Liver (tissue), 9 donors: ENCODE data around the gene COPS2. TPM values are rescaled to one million over a fixed set of nuclear protein-coding genes. Genes with fewer than 3 reads are reported as not detected.

Experiments
- DNase-seq: peaks from one replicate; pipeline ENCODE4 v3.0.0-alpha.2; 2017; ENCODE audit warnings: low spot score
- H3K27ac ChIP-seq, 2 donors: one replicate each; pipeline ENCODE4 v1.7.0; 2013; ENCODE audit warnings: inconsistent platforms in 2 of 2, low read length in 2 of 2, control low read depth in 1 of 2, low read depth in 1 of 2, mild to moderate bottlenecking in 1 of 2
- H3K27me3 ChIP-seq, 4 donors: one replicate each; pipeline versions ENCODE4 v1.6.1 to v1.7.0; 2013; ENCODE audit warnings: low read length in 3 of 4, inconsistent platforms in 1 of 4, mild to moderate bottlenecking in 1 of 4, moderate library complexity in 1 of 4; ENCODE audit not compliant: control insufficient read depth in 4 of 4, insufficient read depth in 4 of 4
- H3K36me3 ChIP-seq, 4 donors: one replicate each; pipeline versions ENCODE4 v1.6.1 to v1.7.0; 2013; ENCODE audit warnings: low read length in 3 of 4, mild to moderate bottlenecking in 3 of 4, low read depth in 1 of 4, moderate library complexity in 1 of 4; ENCODE audit not compliant: control insufficient read depth in 4 of 4, insufficient read depth in 3 of 4
- H3K4me1 ChIP-seq, 4 donors: one replicate each; pipeline versions ENCODE4 v1.6.1 to v1.7.0; 2013; ENCODE audit warnings: low read length in 3 of 4, mild to moderate bottlenecking in 3 of 4, moderate library complexity in 1 of 4; ENCODE audit not compliant: control insufficient read depth in 4 of 4, insufficient read depth in 4 of 4
- H3K4me3 ChIP-seq, 3 donors: one replicate each; pipeline versions ENCODE4 v1.6.1 to v1.7.0; 2013; ENCODE audit warnings: low read length in 3 of 3, control low read depth in 1 of 3, low read depth in 1 of 3, mild to moderate bottlenecking in 1 of 3
- H3K9ac ChIP-seq, 2 donors: one replicate each; pipeline ENCODE4 v1.7.0; 2013; ENCODE audit warnings: low read length in 2 of 2, mild to moderate bottlenecking in 2 of 2, moderate library complexity in 2 of 2, control low read depth in 1 of 2, low read depth in 1 of 2
- H3K9me3 ChIP-seq, 4 donors: one replicate each; pipeline versions ENCODE4 v1.6.1 to v1.7.0; 2013; ENCODE audit warnings: low read length in 3 of 4; ENCODE audit not compliant: control insufficient read depth in 4 of 4
- ATF3 ChIP-seq: IDR thresholded peaks from 2 replicates; pipeline ENCODE4 v1.6.1; 2016; ENCODE audit warnings: antibody characterized with exemption
- CTCF ChIP-seq: fragments of 150-350 bp; IDR thresholded peaks from 2 replicates; pipeline ENCODE4 v1.5.1; 2017; ENCODE audit warnings: improper control_type of control experiment, low read depth, low read length; ENCODE audit not compliant: missing input control
- EGR1 ChIP-seq, 2 donors: IDR thresholded peaks; 2 replicates each; pipeline ENCODE4 v1.6.1; 2016 to 2018; ENCODE audit warnings: antibody characterized with exemption in 2 of 2, low read depth in 2 of 2
- FOXA1 ChIP-seq: IDR thresholded peaks from 2 replicates; pipeline ENCODE4 v1.6.1; 2016; ENCODE audit warnings: antibody characterized with exemption
- FOXA2 ChIP-seq: IDR thresholded peaks from 2 replicates; pipeline ENCODE4 v1.6.1; 2016; ENCODE audit warnings: antibody characterized with exemption
- GABPA ChIP-seq, 2 donors: IDR thresholded peaks in 1 of 2; conservative IDR thresholded peaks in 1 of 2; 2 replicates each; pipeline ENCODE4 v1.6.1; 2016; ENCODE audit warnings: antibody characterized with exemption in 2 of 2, mild to moderate bottlenecking in 1 of 2, moderate library complexity in 1 of 2
- HNF4A ChIP-seq, 2 donors: conservative IDR thresholded peaks; 2 replicates each; pipeline ENCODE4 v1.6.1; 2016; ENCODE audit warnings: antibody characterized with exemption in 2 of 2, mild to moderate bottlenecking in 2 of 2
- HNF4G ChIP-seq: IDR thresholded peaks from 2 replicates; pipeline ENCODE4 v1.6.1; 2016; ENCODE audit warnings: antibody characterized with exemption
- JUND ChIP-seq, 2 donors: IDR thresholded peaks; 2 replicates each; pipeline ENCODE4 v1.6.1; 2016; ENCODE audit warnings: antibody characterized with exemption in 2 of 2
- MAX ChIP-seq: IDR thresholded peaks from 2 replicates; pipeline ENCODE4 v1.6.1; 2016; ENCODE audit warnings: antibody characterized with exemption
- NR2F2 ChIP-seq: IDR thresholded peaks from 2 replicates; pipeline ENCODE4 v1.6.1; 2016; ENCODE audit warnings: antibody characterized with exemption
- RAD21 ChIP-seq, 2 donors: IDR thresholded peaks; 2 replicates each; pipeline ENCODE4 v1.6.1; 2016; ENCODE audit warnings: antibody characterized with exemption in 2 of 2, mild to moderate bottlenecking in 2 of 2
- REST ChIP-seq: IDR thresholded peaks from 2 replicates; pipeline ENCODE4 v1.6.1; 2016; ENCODE audit warnings: antibody characterized with exemption, mild to moderate bottlenecking
- RXRA ChIP-seq, 2 donors: IDR thresholded peaks; 2 replicates each; pipeline ENCODE4 v1.6.1; 2017 to 2018; ENCODE audit warnings: antibody characterized with exemption in 2 of 2, mild to moderate bottlenecking in 1 of 2
- SP1 ChIP-seq: IDR thresholded peaks from 2 replicates; pipeline ENCODE4 v1.6.1; 2018; ENCODE audit warnings: antibody characterized with exemption, mild to moderate bottlenecking
- TAF1 ChIP-seq: conservative IDR thresholded peaks from 2 replicates; pipeline ENCODE4 v1.6.1; 2016; ENCODE audit warnings: antibody characterized with exemption, mild to moderate bottlenecking
- YY1 ChIP-seq: IDR thresholded peaks from 2 replicates; pipeline ENCODE4 v1.6.1; 2016; ENCODE audit warnings: antibody characterized with exemption, mild to moderate bottlenecking
- ZBTB33 ChIP-seq: IDR thresholded peaks from 2 replicates; pipeline ENCODE4 v1.6.1; 2016; ENCODE audit warnings: antibody characterized with exemption
- WGBS: extraction: QIAGEN DNeasy Blood & Tissue Kit; methylation state at CpG from one replicate; pipeline ENCODE4 v1.1.7; 2013; 5-methylcytosine and 5-hydroxymethylcytosine counted together
- polyA plus RNA-seq, 2 donors: library from polyadenylated mRNA; stranded (reverse) in 1 of 2; unstranded in 1 of 2; fragments of 200-250 nt in 1 of 2; fragments of >200 nt in 1 of 2; fragmentation: Nextera tagmentation in 1 of 2; extraction: Ambion mirVana in 1 of 2; gene quantifications; one replicate each; pipeline versions ENCODE4 v1.2.1 to v1.2.3, GENCODE V29; 2013 to 2015
- total RNA-seq, 2 donors: library from RNA; depleted of rRNA; stranded (reverse); fragments of >200 nt; gene quantifications; one replicate each; pipeline ENCODE4 v1.2.3, GENCODE V29; 2014
- donor health status: healthy.
- donor health status: healthy.
- donor health status: healthy.
- donor health status: healthy.
- donor health status: healthy.

Gene COPS2
- total and polyA plus RNA-seq, 4 donors: 14.0 to 36.0 (median 25.5) TPM

- no peak for DNase-seq
- TF ChIP-seq RAD21 (IDR thresholded peaks at IDR 0.05) (no peak), REST (no peak), HNF4G (no peak), HNF4A (conservative IDR thresholded peaks at IDR 0.05) (no peak), EGR1 (IDR thresholded peaks at IDR 0.05; ENCODE audit: low read depth in 2 of 2) (no peak), TAF1 (no peak), ZBTB33 (no peak), GABPA (IDR thresholded peaks at IDR 0.05 in 1 of 2, conservative IDR thresholded peaks at IDR 0.05 in 1 of 2) (no peak), YY1 (no peak), FOXA1 (no peak), RXRA (IDR thresholded peaks at IDR 0.05) (no peak), JUND (IDR thresholded peaks at IDR 0.05) (no peak), NR2F2 (no peak), CTCF (no peak), MAX (no peak), ATF3 (no peak), SP1 (no peak), FOXA2 (no peak)
- Histone ChIP-seq H3K4me3 (no peak overlapping the region), H3K36me3 (peaks cover 4 to 64% (median 57%) of the 10 kb centered on the region in 4 donors), H3K9me3 (no peaks in the 10 kb centered on the region), H3K9ac (no peak overlapping the region), H3K27ac (no peak overlapping the region), H3K27me3 (no peaks in the 10 kb centered on the region), H3K4me1 (no peaks in the 10 kb centered on the region)
- 93% methylated on average over 3 of the region's 3 CpGs for WGBS
These were observed 24.0 kb downstream of the COPS2 start for GRCh38 chr15:49131403-49131802.
